K562 (cell line): Measurements from ENCODE around the gene NSUN6.

Experiments
- NFRKB ChIP-seq: fragments of 450-650 bp; IDR thresholded peaks from 2 replicates; pipeline ENCODE4 v1.6.1; 2016; ENCODE audit warnings: low read depth
- RFX5 ChIP-seq: IDR thresholded peaks from 2 replicates; pipeline ENCODE4 v1.6.1; 2011; ENCODE audit warnings: low read depth, mild to moderate bottlenecking, improper control_type of control experiment, low read length
- RNF2 ChIP-seq: sonication (generic); IDR thresholded peaks from 2 replicates; pipeline ENCODE4 v1.6.1; 2016
- TF ChIP-seq, protein P1 (sequence below), 3 experiments: IDR thresholded peaks in 2 of 3; conservative IDR thresholded peaks in 1 of 3; 2 replicates each; pipeline ENCODE4 v1.5.1; 2011 to 2012; ENCODE audit warnings: low read length in 3 of 3, mild to moderate bottlenecking in 3 of 3, control low read depth in 2 of 3, improper control_type of control experiment in 1 of 3, inconsistent platforms in 1 of 3, low read depth in 1 of 3, mixed read lengths in 1 of 3, moderate library complexity in 1 of 3; ENCODE audit not compliant: insufficient read depth in 2 of 3
- TF ChIP-seq, protein P2 (sequence below): sonication (generic); formaldehyde crosslinking; IDR thresholded peaks from 2 replicates; pipeline ENCODE4 v1.5.0; 2020; ENCODE audit warnings: missing genetic modification reagents

DNA sequence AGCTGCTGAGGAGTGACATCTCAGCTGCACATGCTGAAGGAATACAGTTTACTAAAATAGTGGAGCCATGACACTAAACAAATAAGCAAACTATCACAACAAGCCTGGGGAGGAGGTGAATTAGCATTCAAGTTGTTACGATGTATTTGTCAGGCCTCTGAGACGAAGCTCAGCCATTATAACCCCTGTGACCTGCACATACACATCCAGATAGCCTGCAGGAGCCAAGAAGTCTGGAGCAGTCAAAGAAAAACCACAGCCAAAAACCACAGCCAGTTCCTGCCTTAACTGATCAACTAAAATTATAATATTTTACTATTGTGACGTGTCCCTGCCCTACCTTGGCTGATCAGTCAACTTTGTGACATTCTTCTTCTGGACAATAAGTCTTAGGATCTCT lies 68.6 kb downstream of the NSUN6 start:
- TF ChIP-seq, protein P1, sequence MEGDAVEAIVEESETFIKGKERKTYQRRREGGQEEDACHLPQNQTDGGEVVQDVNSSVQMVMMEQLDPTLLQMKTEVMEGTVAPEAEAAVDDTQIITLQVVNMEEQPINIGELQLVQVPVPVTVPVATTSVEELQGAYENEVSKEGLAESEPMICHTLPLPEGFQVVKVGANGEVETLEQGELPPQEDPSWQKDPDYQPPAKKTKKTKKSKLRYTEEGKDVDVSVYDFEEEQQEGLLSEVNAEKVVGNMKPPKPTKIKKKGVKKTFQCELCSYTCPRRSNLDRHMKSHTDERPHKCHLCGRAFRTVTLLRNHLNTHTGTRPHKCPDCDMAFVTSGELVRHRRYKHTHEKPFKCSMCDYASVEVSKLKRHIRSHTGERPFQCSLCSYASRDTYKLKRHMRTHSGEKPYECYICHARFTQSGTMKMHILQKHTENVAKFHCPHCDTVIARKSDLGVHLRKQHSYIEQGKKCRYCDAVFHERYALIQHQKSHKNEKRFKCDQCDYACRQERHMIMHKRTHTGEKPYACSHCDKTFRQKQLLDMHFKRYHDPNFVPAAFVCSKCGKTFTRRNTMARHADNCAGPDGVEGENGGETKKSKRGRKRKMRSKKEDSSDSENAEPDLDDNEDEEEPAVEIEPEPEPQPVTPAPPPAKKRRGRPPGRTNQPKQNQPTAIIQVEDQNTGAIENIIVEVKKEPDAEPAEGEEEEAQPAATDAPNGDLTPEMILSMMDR (IDR thresholded peaks at IDR 0.05 in 2 of 3, conservative IDR thresholded peaks at IDR 0.05 in 1 of 3; ENCODE audit: insufficient read depth in 2 of 3, low read depth in 1 of 3, low read length in 3 of 3) = no peak
- TF ChIP-seq RNF2 (no peak), NFRKB (no peak), RFX5 (no peak)
- TF ChIP-seq, protein P2, sequence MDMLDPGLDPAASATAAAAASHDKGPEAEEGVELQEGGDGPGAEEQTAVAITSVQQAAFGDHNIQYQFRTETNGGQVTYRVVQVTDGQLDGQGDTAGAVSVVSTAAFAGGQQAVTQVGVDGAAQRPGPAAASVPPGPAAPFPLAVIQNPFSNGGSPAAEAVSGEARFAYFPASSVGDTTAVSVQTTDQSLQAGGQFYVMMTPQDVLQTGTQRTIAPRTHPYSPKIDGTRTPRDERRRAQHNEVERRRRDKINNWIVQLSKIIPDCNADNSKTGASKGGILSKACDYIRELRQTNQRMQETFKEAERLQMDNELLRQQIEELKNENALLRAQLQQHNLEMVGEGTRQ (CRISPR knock-in tag) = no peak
